NCI-H1417 (cell line): ENCODE results near the gene IGFBP6.

Source experiments
- DNase-seq, 3 experiments: peaks; one replicate each; lab custom pipeline; 2025; lab: John Stamatoyannopoulos, UW

Gene IGFBP6, protein sequence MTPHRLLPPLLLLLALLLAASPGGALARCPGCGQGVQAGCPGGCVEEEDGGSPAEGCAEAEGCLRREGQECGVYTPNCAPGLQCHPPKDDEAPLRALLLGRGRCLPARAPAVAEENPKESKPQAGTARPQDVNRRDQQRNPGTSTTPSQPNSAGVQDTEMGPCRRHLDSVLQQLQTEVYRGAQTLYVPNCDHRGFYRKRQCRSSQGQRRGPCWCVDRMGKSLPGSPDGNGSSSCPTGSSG

DNA sequence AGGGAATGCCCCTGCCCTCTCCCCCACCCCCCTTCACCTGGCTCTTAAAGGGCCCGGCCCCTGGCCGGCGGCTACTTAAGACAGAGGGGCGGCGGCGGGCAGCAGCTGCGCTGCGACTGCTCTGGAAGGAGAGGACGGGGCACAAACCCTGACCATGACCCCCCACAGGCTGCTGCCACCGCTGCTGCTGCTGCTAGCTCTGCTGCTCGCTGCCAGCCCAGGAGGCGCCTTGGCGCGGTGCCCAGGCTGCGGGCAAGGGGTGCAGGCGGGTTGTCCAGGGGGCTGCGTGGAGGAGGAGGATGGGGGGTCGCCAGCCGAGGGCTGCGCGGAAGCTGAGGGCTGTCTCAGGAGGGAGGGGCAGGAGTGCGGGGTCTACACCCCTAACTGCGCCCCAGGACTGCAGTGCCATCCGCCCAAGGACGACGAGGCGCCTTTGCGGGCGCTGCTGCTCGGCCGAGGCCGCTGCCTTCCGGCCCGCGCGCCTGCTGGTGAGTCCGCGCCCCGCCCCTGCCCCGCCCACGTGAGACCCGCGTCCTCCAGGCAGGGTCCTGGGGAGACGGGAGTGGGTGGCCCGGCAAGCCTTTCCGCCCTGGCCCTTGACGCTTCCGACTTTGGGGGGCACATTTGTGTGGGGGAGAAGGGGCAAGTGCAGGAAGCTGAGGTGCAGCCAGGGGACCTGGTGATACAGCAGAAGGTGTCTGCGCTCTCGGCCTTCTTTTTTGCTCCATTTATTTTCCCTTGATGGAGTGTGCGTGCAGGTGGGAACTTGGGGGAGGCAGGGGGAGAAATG, at the start of gene IGFBP6:
IGFBP6 (plus strand) TSS at position 104 of the 790 bp plus-strand sequence; CDS start at position 155, 51 bp downstream.
- peak; percentile 32 to 90 (median 86) for DNase-seq

DNA sequence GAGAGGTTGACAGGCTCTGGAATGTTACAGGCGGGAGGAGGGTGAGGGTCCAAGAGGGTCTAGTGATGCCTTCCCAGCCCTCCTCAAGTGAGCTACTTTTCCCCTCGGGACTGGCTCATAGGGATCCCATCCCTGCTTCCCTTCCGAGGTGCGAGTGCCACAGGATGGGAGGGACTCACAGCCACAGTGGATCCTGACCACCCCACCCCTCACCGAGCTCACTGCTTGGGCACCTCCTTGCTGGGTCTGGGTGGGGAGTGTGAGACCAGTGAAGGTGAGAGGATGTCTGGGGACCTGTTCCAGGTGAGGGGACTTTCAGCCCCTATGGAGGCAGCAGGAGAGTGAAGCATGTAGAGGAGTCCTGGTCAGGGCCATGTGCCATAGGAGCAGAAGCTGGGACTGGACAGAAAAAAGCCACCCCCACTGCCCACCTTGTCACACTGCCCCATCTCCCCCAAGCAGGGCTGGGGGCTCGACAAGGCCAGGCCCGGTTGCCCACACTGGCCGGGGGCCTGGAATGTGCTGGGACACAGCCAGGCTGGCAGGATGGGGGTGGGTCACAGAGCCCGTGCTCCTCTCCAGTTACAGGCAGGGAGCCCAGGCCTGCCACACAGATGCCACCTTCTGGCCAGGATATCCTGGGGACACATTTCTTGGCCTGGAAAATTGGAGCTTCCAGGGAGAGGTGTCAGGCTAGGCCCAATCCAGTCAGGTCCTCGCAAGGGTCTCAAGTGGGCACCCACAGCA, 49.3 kb upstream of the IGFBP6 start:
- DNase-seq: peak in 2 of 3 experiments; percentile 51 to 57

DNA sequence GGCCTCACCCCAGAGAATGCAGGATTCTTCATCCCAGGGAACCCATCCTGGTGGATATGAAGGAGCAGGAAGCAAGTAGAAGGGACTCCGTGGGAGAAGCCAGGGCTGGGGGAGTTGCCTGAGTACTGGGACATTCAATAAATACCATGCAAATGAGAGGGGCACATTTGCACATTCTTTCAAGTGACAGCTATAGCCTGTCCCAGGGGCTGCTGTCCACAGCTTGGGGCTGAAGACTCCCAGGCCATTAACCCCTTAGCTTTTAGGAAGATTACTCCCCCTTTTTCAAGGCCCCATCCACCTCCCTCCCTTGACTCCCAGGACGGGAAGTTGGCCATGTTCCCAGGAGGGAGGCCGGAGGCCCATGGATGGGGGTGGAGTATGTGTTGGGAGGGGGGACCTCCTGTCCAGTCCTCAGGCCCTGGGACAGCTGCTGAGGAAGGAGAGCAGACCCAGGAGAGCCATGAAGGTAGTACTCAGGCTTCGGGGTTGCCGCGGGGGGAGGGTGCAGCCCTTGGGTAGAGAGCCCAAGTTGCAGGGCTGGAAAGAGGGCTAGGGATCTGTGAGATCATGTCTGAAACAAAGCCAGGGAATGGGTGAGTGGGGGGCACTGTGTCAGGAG, 48.6 kb upstream of the IGFBP6 start:
- no peak for DNase-seq

DNA sequence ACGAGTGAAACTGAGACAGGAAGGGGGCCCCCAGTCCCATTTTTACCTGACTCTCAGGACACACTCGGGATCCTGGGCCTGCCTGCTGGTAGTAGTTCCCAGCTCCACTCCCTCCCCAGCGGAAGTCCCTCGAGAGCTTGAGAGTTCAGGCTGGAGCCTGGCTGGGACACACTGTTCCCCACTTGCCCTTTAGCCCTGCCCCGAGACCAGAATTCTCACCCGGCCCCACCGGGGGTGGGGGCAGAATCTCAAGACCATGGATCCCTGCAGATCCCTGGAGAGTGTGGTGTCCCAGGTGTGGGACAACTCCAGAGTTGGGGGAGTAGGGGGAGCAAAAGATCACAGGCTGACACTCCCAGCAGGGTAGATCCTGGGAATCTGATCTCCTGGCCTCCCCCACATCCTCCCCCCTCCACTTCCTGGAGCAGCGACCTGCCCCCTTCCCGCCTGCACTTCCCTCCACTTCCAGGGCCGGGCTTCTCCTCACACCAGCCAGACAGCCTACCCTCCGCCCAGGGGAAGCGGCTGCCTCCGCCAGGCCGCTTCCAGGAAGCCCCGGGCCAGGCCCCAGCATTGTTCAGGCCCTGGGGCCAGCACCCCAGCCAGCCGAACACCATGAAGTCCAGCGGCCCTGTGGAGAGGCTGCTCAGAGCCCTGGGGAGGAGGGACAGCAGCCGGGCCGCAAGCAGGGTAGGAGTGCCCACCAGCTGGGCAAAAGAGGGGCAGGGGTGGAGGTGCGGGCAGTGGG, 47.7 kb upstream of the IGFBP6 start, which contains the start of gene TNS2:
TNS2 (plus strand) TSS at position 495 of the 748 bp plus-strand sequence; CDS start at position 616, 121 bp downstream.
- peak in 2 of 3 experiments; percentile 48 to 66 for DNase-seq

DNA sequence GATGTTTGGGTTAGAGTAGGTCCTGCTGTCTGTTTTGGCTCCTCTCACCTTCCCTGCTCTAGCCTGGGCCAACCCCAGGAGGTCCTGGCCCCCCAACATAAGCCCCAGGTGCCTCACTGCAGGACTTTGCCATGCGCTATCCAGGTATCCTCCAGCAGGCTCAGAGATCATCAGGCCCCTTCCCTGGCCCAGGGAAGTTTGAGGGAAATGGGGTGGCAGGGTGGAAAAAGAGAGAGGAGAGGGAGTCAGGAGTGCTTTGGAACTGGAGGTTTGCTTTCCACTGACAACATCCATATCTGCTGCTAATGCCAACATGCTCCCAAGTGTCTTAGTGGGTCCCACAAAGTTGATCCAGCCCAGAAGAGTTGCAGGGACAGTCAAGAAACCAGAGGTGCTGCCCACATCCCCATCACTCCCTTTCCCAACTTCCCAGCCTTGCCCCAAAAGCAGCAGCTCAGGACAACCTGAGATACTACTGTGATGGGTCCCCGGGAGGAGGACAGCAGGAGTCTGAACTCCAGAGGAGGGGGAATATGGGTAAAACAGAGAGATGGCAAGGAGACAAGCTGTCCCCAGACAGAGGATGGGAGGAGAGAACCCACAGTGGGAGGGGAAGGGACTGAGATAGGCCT, 46.9 kb upstream of the IGFBP6 start:
- no peak for DNase-seq

DNA sequence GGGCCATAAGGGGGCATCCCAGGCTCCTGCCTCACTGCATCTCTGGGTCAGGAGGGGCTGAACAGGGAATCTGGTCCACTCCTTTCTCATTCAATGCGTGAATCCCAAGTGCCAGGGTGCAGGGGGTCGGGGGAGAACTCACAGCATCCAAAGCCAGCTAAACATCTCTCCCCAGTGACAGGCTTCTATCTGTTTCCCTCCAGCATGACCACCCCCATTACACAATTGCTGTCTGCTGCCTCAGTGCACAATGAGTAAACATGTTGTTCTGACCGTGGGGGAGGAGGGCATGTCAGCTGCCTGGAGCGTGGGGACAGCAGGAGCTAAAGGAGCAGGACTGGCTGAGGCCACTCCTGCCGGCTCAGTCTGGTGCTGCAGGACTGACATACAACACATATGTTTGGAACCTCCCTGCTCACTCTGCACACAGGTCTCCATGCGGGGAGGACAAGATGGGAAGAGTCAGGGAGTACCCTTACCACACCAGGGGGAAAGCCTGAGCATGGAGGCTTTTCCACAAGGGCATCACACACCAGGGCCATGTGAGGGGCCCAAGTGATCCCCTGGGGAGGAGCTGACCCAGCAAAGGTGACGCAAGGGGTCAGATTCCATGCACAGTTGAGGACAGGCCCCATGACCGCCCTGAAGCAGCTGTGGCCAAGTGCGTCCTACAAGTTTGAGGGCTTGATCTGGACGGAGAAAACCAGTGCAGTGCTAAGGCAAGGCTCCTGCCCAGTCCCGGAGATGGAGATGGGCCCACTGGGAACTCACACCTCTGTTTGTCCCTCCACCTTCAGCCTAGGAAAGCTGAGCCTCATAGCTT, 46.2 kb upstream of the IGFBP6 start:
- peak in 2 of 3 experiments; percentile 56 to 81 for DNase-seq

DNA sequence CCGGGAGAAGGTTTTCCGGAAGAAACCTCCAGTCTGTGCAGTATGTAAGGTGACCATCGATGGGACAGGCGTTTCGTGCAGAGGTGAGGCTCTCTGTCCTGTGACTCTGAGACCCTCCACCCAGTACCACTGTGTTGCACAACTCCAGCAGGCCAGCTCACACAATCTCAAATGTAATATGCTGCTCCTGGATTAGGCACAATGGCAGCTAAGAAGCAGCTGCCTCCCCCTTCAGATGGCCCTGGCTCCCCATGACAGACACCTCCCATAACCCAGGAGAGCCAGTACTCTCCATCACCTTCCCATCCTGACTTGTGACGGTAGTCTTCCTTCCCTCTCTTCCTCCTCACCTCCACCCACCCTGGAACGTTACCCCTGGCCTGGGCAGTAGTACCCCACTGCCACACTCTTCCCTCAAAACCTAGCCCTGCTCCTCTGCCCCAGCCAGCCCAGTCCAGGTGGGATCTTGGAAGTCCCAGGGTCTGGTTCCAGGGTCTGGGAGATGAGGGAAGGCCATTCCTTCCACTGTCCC, 45.5 kb upstream of the IGFBP6 start:
- no peak for DNase-seq

DNA sequence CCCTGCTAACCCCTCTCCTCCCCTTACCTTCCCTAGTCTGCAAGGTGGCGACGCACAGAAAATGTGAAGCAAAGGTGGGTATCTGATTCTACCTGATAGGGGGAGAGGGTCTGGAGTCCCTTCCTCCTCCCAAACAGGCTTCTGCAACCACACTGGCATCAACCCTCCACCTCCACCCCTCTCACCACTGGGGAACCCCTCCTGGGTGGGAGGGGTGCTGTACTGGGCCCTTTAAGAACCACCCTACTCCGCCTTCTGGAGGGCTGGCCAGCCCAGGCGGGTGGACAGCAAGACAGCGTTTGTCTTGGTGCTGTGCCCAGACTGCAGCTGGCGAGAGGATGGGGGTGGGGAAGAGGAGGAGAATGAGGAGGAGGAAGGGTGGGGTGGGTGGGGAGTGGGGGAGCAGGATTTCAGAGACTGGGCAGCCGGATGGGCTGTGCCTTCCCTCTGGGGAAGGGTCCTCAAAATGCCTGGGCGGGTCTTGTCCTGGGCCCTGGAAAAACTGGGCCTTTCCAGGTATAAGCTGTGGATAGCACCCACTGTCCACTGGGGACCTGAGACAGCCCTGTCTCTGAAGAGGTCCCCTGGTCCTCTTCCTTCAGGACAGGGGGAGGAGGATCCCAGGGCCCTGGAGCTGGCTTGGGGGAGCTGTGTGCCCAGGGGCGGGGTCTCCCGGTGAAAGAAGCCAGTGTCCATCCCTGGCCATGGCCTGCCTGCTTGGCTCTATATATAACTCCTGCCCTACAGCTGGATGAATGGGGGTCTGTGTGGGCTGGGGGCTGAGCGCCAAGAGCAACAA, 44.8 kb upstream of the IGFBP6 start:
- DNase-seq: peak in 2 of 3 experiments; percentile 32 to 56

DNA sequence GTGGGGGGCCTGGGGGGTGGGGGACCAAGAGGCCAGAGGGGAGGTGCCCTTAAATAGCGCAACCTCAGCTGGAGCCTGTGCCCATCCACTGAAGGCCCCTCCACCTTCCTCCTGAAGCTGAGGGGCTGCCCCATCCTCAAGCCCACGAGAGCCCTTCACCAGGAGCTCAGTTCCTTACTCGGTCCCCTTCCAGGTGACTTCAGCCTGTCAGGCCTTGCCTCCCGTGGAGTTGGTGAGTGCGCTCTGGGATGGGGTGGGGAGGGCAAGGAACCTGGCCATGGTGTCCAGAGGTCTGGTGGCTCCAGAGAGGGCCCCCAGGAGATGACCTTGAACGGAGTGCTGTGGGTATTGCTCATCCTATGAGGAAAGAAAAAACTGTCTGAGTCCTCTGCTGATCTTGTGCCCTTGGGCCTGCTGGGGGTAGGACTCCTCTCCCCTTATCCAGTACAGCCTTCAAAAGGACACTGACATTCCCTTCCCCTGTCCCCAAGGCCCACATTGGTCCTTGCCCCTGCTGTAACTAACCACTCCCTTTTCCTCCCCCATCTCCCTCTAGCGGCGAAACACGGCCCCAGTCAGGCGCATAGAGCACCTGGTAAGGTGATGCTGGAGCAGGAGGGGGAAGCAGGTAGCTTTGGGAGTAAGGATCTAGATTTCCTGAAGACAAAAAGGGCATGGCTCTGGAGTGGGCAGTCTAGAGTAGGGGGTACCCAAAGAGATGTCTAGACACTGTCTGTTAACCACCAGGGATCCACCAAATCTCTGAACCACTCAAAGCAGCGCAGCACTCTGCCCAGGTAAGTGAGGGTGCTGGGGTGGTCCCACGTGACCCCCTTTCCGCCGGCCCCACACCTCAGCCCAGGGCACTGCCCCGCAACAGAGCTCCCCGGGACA, 44.0 kb upstream of the IGFBP6 start:
- peak; percentile 81 to 88 (median 85) for DNase-seq

DNA sequence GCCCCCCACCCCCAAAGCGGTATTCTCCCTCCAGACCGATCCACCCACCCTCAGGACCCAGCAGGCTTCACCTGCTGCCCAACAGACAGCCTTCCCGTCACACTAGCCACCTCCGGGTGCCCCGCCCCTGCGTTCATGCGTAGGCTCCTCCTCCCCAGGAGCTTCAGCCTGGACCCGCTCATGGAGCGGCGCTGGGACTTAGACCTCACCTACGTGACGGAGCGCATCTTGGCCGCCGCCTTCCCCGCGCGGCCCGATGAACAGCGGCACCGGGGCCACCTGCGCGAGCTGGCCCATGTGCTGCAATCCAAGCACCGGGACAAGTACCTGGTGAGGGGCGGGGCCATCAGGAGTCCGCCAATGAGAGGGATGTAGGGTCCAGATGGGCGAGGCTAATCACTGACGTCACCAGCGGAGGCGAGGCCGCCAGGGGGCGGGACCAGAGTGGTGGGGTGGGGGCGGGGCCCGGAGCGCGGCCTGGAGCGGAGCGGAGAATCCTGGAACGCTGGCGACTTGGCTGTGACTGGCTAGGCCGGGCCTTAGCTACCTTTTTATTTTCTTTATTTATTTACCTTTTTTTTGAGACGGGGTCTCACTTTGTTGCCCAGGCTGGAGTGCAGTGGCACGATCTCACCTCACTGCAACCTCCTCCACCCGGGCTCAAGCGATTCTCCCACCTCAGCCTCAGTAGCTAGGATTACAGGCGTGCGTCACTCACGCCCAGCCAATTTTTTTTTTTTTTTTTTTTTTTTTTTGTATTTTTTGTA, 43.2 kb upstream of the IGFBP6 start:
- DNase-seq: peak; percentile 98 to 99 (median 98)

DNA sequence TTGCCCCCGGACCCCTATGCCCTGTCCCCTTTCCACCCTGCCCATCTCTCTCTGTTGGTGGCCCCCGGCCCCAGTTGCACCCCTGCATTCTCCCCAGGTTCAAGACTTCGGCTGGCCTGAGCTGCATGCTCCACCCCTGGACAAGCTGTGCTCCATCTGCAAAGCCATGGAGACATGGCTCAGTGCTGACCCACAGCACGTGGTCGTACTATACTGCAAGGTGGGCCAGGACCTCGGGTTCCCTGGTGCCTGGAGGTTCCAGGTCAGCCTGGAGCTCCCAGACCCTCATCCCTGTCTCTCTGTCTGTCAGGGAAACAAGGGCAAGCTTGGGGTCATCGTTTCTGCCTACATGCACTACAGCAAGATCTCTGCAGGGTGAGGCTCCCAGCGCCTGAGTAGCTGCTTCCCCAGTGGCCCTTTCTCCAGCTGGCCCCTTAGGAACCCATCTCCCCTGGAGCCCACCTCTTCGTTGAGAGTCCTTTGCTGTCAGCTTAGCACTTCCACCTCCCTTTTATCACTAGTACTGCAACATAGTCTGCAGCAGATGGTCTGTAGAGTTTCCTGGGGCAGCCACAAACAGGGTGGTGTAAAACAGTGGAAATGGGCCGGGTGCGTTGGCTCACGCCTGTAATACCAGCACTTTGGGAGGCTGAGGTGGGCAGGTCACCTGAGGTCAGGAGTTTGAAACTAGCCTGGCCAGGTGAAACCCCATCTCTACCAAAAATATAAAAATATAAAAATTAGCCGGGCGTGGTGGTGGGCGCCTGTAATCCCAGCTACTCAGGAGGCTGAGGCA, 41.8 kb upstream of the IGFBP6 start:
- no peak for DNase-seq

DNA sequence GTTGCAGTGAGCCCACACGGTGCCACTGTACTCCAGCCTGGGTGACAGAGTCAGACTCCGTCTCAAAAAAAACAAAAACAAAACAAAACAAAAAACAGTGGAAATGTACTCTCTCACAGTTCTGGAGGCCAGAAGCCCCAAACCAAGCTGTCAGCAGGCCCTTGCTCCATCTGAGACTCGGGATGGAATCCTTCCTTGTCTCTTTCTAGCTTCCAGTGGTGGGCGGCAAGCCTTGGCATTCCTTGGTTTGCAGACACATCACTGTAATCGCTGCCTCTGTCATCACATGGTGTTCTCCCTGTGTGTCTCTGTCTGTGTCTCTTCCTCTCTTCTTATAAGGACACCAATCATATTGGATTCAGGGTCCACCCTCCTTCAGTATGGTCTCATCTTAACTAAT, 41.2 kb upstream of the IGFBP6 start:
- DNase-seq: no peak

DNA sequence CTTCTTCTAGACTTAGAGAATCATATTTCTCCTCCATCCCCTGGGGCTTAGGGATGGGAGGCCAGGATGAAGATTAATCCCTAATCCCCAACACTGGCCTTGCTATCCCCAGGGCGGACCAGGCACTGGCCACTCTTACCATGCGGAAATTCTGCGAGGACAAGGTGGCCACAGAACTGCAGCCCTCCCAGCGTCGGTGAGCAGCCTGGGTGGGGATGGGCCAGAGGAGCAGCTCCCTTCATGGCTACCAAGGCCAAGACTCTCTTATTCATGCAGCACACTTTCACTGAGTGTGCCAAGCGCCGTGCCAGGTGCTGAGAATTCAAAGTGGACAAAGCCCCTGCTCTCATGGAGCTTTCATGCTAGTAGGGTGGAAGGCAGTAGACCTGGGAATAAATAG, 40.6 kb upstream of the IGFBP6 start:
- DNase-seq: no peak

DNA sequence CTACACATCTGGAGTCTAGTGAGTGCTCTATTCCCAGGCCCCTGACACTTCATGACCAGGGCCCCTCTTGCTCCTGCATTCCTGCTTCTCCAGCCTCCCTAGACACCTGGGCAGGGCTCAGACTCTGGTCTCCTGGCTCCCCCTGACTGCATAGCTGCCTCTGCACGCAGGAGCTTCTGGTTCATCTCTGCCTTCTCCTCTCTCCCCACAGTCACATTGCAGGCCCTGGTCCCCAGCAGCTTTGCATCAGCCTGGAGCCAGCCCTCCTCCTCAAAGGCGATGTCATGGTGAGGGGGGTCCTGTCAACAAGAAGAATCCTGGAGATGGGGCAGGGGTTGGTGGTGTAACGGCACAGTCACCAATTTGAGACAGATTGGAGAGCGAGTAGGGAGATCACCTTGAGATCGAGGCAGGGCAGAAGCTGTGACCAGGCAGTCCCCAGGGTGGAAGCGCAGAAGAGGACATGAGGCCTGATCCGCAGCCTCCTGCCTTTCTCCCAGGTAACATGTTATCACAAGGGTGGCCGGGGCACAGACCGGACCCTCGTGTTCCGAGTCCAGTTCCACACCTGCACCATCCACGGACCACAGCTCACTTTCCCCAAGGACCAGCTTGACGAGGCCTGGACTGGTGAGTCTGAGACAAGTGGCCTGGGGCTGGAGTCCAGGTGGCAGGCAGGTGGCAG, 39.5 kb upstream of the IGFBP6 start:
- DNase-seq: peak in 1 of 3 experiments; percentile 23

DNA sequence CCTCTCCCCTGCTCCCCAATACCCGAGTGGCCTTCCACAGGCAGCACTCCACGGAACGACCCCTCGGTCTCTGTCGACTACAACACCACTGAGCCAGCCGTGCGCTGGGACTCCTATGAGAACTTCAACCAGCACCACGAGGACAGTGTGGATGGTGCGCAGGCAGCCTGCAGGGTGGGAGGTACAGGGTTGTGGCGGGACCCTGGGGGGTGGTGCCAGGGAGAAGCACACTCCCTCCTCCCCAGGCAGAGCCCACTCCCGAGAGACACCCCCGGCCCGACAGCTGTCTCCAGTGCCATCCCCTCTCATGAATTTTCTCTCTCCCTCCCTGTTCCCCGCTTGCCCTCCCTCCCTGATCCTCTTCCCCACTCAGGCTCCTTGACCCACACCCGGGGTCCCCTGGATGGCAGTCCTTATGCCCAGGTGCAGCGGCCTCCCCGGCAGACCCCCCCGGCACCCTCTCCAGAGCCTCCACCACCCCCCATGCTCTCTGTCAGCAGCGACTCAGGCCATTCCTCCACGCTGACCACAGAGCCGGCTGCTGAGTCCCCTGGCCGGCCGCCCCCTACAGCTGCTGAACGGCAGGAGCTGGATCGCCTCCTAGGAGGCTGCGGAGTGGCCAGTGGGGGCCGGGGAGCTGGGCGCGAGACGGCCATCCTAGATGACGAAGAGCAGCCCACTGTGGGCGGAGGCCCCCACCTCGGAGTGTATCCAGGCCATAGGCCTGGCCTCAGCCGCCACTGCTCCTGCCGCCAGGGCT, 38.6 kb upstream of the IGFBP6 start:
- no peak for DNase-seq
